HCT116 (cell line): ENCODE measurements around the gene NKX1-1. TPM values are rescaled to one million over a fixed set of nuclear protein-coding genes. Genes with fewer than 3 reads are reported as not detected.

ENCODE experiments used
- ATAC-seq: fragments of 200-7000 bp; cut with Tn5 transposase; 2 replicates; pipeline ENCODE4 v1.9.1; 2020; ENCODE audit warnings: mild to moderate bottlenecking, moderate library complexity
- BruUV-seq: library from RNA; stranded (reverse); fragments of 400-500 nt; replicated peaks from 2 replicates; lab custom pipeline; 2021; lab: Mats Ljungman, UMichigan
- CTCF ChIA-PET: fragments of 300-600 bp; sonication (Branson Sonifier 250); formaldehyde crosslinking; loops from one replicate; lab custom pipeline; 2021; ENCODE audit warnings: antibody characterized with exemption; lab: Charles Lee
- POLR2A ChIA-PET: fragments of 300-600, 350-600 bp; sonication (Branson Sonifier 250); formaldehyde crosslinking; loops from one replicate; lab custom pipeline; 2021; ENCODE audit warnings: antibody characterized with exemption; lab: Charles Lee
- RAD21 ChIA-PET, 2 experiments: fragments of 300-600 bp; sonication (Branson Sonifier 250); formaldehyde crosslinking; loops; one replicate each; lab custom pipeline; 2023; ENCODE audit warnings: low total read pairs in 2 of 2; ENCODE audit not compliant: uncharacterized antibody in 2 of 2, unreplicated experiment in 2 of 2, low non-redundant PET in 1 of 2; lab: Charles Lee
- DNase-seq: peaks from one replicate; pipeline ENCODE4 v3.0.0-alpha.2; 2010; ENCODE audit warnings: low read depth, low spot score
- H2AFZ ChIP-seq: fragments of 200-600 bp; shearing (Covaris generic), sonication (generic); 2 replicates; pipeline ENCODE4 v1.6.1; 2017; ENCODE audit warnings: low read depth, mixed run types, mixed read lengths, antibody characterized with exemption, low read length; ENCODE audit not compliant: poor library complexity, severe bottlenecking
- H3K27ac ChIP-seq: 2 replicates; pipeline ENCODE4 v1.5.1; 2012; ENCODE audit warnings: low read depth, low read length
- H3K27me3 ChIP-seq: fragments of 200-600 bp; sonication (generic); 2 replicates; pipeline ENCODE4 v1.6.1; 2016; ENCODE audit warnings: mixed run types, low read length, mixed read lengths; ENCODE audit not compliant: insufficient read depth
- H3K36me3 ChIP-seq, 2 experiments: fragments of 200-500 bp in 1 of 2; fragments of 200-600 bp in 1 of 2; sonication (Bioruptor generic) in 1 of 2; sonication (generic) in 1 of 2; 2 replicates each; pipeline versions ENCODE4 v1.5.1 to v1.6.1; 2014 to 2016; ENCODE audit warnings: low read length in 2 of 2, inconsistent platforms in 1 of 2, mixed read lengths in 1 of 2, mixed run types in 1 of 2; ENCODE audit not compliant: insufficient read depth in 2 of 2, control insufficient read depth in 1 of 2
- H3K4me1 ChIP-seq, 2 experiments: fragments of 200-600 bp in 1 of 2; sonication (generic) in 1 of 2; 2 replicates each; pipeline versions ENCODE4 v1.5.1 to v1.6.1; 2012 to 2017; ENCODE audit warnings: low read length in 2 of 2, inconsistent platforms in 1 of 2, mild to moderate bottlenecking in 1 of 2, mixed read lengths in 1 of 2, mixed run types in 1 of 2, moderate library complexity in 1 of 2; ENCODE audit not compliant: insufficient read depth in 2 of 2, control insufficient read depth in 1 of 2
- H3K4me2 ChIP-seq: fragments of 200-600 bp; sonication (generic); 2 replicates; pipeline ENCODE4 v1.6.1; 2017; ENCODE audit warnings: mixed run types, low read length, mixed read lengths
- H3K4me3 ChIP-seq, 2 experiments: fragments of 200-600 bp in 1 of 2; sonication (generic) in 1 of 2; replicated peaks in 1 of 2; 2 replicates each; pipeline ENCODE4 v1.5.1; 2011 to 2016; ENCODE audit warnings: low read length in 2 of 2, control low read depth in 1 of 2, low read depth in 1 of 2, mild to moderate bottlenecking in 1 of 2, mixed read lengths in 1 of 2, mixed run types in 1 of 2
- H3K79me2 ChIP-seq: fragments of 200-600 bp; sonication (generic); 2 replicates; pipeline ENCODE4 v1.6.1; 2017; ENCODE audit warnings: mild to moderate bottlenecking, mixed run types, low read length, moderate library complexity, mixed read lengths; ENCODE audit not compliant: insufficient read depth
- H3K9ac ChIP-seq: fragments of 200-600 bp; sonication (generic); 2 replicates; pipeline ENCODE4 v1.6.1; 2016; ENCODE audit warnings: low read length, mixed read lengths
- H3K9me2 ChIP-seq: fragments of 200-600 bp; sonication (generic), shearing (Covaris generic); 2 replicates; pipeline ENCODE4 v1.6.1; 2017; ENCODE audit warnings: mixed run types, mild to moderate bottlenecking, moderate library complexity; ENCODE audit not compliant: insufficient read depth
- H3K9me3 ChIP-seq, 2 experiments: fragments of 200-500 bp in 1 of 2; fragments of 200-600 bp in 1 of 2; sonication (Bioruptor generic) in 1 of 2; sonication (generic) in 1 of 2; 2 replicates each; pipeline ENCODE4 v1.6.1; 2014 to 2017; ENCODE audit warnings: low read length in 2 of 2, mixed read lengths in 2 of 2, inconsistent platforms in 1 of 2, low read depth in 1 of 2, mild to moderate bottlenecking in 1 of 2, mixed run types in 1 of 2, moderate library complexity in 1 of 2; ENCODE audit not compliant: control insufficient read depth in 1 of 2, insufficient read depth in 1 of 2
- H4K20me1 ChIP-seq: fragments of 200-600 bp; sonication (generic), shearing (Covaris generic); 2 replicates; pipeline ENCODE4 v1.6.1; 2017; ENCODE audit warnings: mixed run types, mild to moderate bottlenecking, moderate library complexity; ENCODE audit not compliant: insufficient read depth
- ATF3 ChIP-seq: IDR thresholded peaks from 2 replicates; pipeline ENCODE4 v1.6.1; 2012
- CEBPB ChIP-seq: IDR thresholded peaks from 2 replicates; pipeline ENCODE4 v1.6.1; 2012; ENCODE audit warnings: low read depth
- EGR1 ChIP-seq: IDR thresholded peaks from 2 replicates; pipeline ENCODE4 v1.6.1; 2012; ENCODE audit warnings: low read depth
- EZH2 ChIP-seq: fragments of 200-600 bp; sonication (generic); IDR thresholded peaks from 2 replicates; pipeline ENCODE4 v1.6.1; 2017; ENCODE audit warnings: antibody characterized with exemption, mixed run types
- EZH2phosphoT487 ChIP-seq: fragments of 200-600 bp; IDR thresholded peaks from 2 replicates; pipeline ENCODE4 v1.6.1; 2018; ENCODE audit warnings: antibody characterized with exemption, borderline replicate concordance
- FOSL1 ChIP-seq: IDR thresholded peaks from 2 replicates; pipeline ENCODE4 v1.6.1; 2012; ENCODE audit warnings: low read depth
- JUND ChIP-seq: IDR thresholded peaks from 2 replicates; pipeline ENCODE4 v1.6.1; 2012
- MAX ChIP-seq: IDR thresholded peaks from 2 replicates; pipeline ENCODE4 v1.6.1; 2012
- POLR2A ChIP-seq: IDR thresholded peaks from 2 replicates; pipeline ENCODE4 v1.7.0; 2011; ENCODE audit warnings: borderline replicate concordance; ENCODE audit not compliant: insufficient read depth, insufficient read length; ENCODE audit errors: extremely low read depth
- RAD21 ChIP-seq: IDR thresholded peaks from 2 replicates; pipeline ENCODE4 v1.6.1; 2012; ENCODE audit warnings: low read depth, mild to moderate bottlenecking
- REST ChIP-seq: IDR thresholded peaks from 2 replicates; pipeline ENCODE4 v1.6.1; 2012; ENCODE audit warnings: low read depth
- SIN3A ChIP-seq: IDR thresholded peaks from 2 replicates; pipeline ENCODE4 v1.6.1; 2012; ENCODE audit warnings: low read depth
- SRF ChIP-seq: IDR thresholded peaks from 2 replicates; pipeline ENCODE4 v1.6.1; 2012; ENCODE audit warnings: low read depth
- TCF7L2 ChIP-seq: IDR thresholded peaks from 2 replicates; pipeline ENCODE4 v1.7.0; 2011; ENCODE audit warnings: borderline replicate concordance, inconsistent platforms; ENCODE audit not compliant: insufficient read depth, insufficient read length; ENCODE audit errors: extremely low read depth
- YY1 ChIP-seq: IDR thresholded peaks from 2 replicates; pipeline ENCODE4 v1.6.1; 2011; ENCODE audit warnings: low read length, low read depth, moderate library complexity, mild to moderate bottlenecking; ENCODE audit not compliant: insufficient replicate concordance; ENCODE audit errors: extremely low read depth
- ZBTB33 ChIP-seq: IDR thresholded peaks from 2 replicates; pipeline ENCODE4 v1.6.1; 2011; ENCODE audit warnings: mild to moderate bottlenecking, low read length, moderate library complexity; ENCODE audit not compliant: insufficient replicate concordance; ENCODE audit errors: extremely low read depth
- ZNF274 ChIP-seq: fragments of 200-500 bp; sonication (Bioruptor generic); IDR thresholded peaks from 2 replicates; pipeline ENCODE4 v1.6.1; 2014; ENCODE audit warnings: mild to moderate bottlenecking, low read depth, low read length, inconsistent platforms
- intact Hi-C: fragments of 100-400 bp; cut with micrococcal nuclease; formaldehyde crosslinking; loops from 2 replicates; pipeline ENCODE4 v1.10.0; 2022
- total RNA-seq: library from RNA; stranded (reverse); gene quantifications from one replicate; pipeline ENCODE4 v1.2.1, GENCODE V29; 2021; ENCODE audit not compliant: unreplicated experiment

NKX1-1 gene
- total RNA-seq, 1 experiment from 2014 or later: not detected

- no peak overlapping the region for H3K27ac ChIP-seq
- RAD21 ChIA-PET: no interaction called here
- H3K9me3 ChIP-seq: no peaks in the 10 kb centered on the region
- H3K27me3 ChIP-seq: peaks cover 32% of the 10 kb centered on the region
- H4K20me1 ChIP-seq: no peaks in the 10 kb centered on the region
- no peak for ATAC-seq
- POLR2A ChIA-PET: no interaction called here
- no peaks in the 10 kb centered on the region for H3K36me3 ChIP-seq
- H3K4me1 ChIP-seq: no peaks in the 10 kb centered on the region
- intact Hi-C loops: no loop called here
- CTCF ChIA-PET: no interaction called here
- no peak for DNase-seq
- no peaks in the 10 kb centered on the region for H3K9me2 ChIP-seq
- no TSS peak for BruUV-seq
- no peak overlapping the region for H2AFZ ChIP-seq
- no peak for TF ChIP-seq REST
- no peak for TF ChIP-seq EZH2
- no peak for TF ChIP-seq EZH2phosphoT487
- no peak for TF ChIP-seq SRF
- TF ChIP-seq ZNF274: no peak
- TF ChIP-seq RAD21: no peak
- TF ChIP-seq FOSL1: no peak
- TF ChIP-seq JUND: no peak
- no peak for TF ChIP-seq ZBTB33
- TF ChIP-seq ATF3: no peak
- TF ChIP-seq MAX: no peak
- no peak for TF ChIP-seq YY1
- TF ChIP-seq EGR1: no peak
- TF ChIP-seq TCF7L2: no peak
- no peak for TF ChIP-seq SIN3A
- no peak for TF ChIP-seq CEBPB
- TF ChIP-seq POLR2A: no peak
- H3K79me2 ChIP-seq: no peaks in the 10 kb centered on the region
- H3K4me2 ChIP-seq: no peak overlapping the region
- no peak overlapping the region for H3K9ac ChIP-seq
- no peak overlapping the region for H3K4me3 ChIP-seq
Observed at GRCh38 chr4:1421657-1422056, 15.4 kb upstream of the NKX1-1 start.
